SKM-1 treated with dmso at 0.1 percent for 144 hours (cell line): Measurements from ENCODE around the gene FGD1.

Experiments
- DNase-seq: peaks from one replicate; lab custom pipeline; 2025; ENCODE audit not compliant: unreplicated experiment; lab: John Stamatoyannopoulos, UW

FGD1 gene

DNA sequence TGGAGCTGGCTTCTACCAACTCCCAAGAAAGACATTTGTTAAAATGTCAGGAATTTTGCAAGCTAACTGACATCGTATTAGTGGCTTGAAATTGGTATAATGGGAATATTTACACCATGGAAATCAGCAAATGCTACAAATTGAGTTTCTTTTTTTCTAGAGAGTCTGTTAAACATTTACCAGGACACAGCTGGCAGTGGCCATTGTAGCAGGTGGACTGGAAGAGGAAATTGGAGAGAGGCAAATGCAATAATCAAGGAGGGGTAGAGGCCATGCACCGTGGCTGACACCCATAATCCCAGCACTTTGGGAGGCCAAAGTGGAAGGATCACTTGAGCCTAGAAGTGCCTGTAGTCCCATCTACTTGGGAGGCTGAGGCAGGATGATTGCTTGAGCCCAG lies 88.8 kb downstream of the FGD1 start:
- DNase-seq: no peak

DNA sequence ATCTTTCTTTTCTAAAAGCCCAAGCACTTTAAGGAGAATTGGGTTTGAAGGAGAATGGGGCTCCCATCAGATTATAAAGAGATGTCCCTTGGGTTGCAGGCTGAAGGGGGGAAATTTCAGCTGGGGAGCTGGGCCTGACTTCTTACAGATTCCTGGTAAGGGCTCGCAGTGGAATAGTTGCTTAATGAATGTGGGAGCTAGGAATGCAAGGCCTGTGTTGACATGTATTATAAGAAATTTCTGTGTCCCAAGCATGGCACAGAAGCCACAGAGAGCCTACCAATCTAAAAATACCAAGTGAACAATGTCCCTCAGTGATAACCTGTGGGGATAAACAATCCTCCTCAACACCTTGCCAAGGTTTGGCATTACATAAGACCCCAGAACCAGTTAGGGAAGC lies 98.9 kb downstream of the FGD1 start:
- no peak for DNase-seq
